Trophoblast cell (in vitro differentiated cells and primary cell): ENCODE results near the gene SLC38A11.
A peak's percentile ranks its signal among the peaks of the same experiment; 100 is the strongest.

Source experiments
- DNase-seq, 2 donors: peaks; one replicate each; pipeline ENCODE4 v3.0.0-alpha.2; 2016
- H2AFZ ChIP-seq: 2 replicates; pipeline ENCODE4 v1.6.1; 2013; ENCODE audit warnings: low read length, moderate library complexity, mild to moderate bottlenecking; ENCODE audit not compliant: insufficient read depth, poor library complexity
- H2AK5ac ChIP-seq: 2 replicates; pipeline ENCODE4 v1.6.1; 2013; ENCODE audit warnings: mild to moderate bottlenecking, low read length
- H2BK120ac ChIP-seq: 2 replicates; pipeline ENCODE4 v1.6.1; 2013; ENCODE audit warnings: low read length, mild to moderate bottlenecking, moderate library complexity; ENCODE audit not compliant: insufficient read depth, poor library complexity
- H2BK12ac ChIP-seq: 2 replicates; pipeline ENCODE4 v1.6.1; 2013; ENCODE audit warnings: mild to moderate bottlenecking, low read length, moderate library complexity
- H2BK5ac ChIP-seq: 2 replicates; pipeline ENCODE4 v1.6.1; 2013; ENCODE audit warnings: low read length, low read depth, moderate library complexity, mild to moderate bottlenecking; ENCODE audit not compliant: poor library complexity
- H3K14ac ChIP-seq: 2 replicates; pipeline ENCODE4 v1.6.1; 2013; ENCODE audit warnings: mild to moderate bottlenecking, low read length
- H3K18ac ChIP-seq: 2 replicates; pipeline ENCODE4 v1.6.1; 2013; ENCODE audit warnings: mild to moderate bottlenecking, low read length
- H3K23ac ChIP-seq: 2 replicates; pipeline ENCODE4 v1.6.1; 2013; ENCODE audit warnings: low read length
- H3K27ac ChIP-seq: 2 replicates; pipeline ENCODE4 v1.5.1; 2013; ENCODE audit warnings: low read depth, mild to moderate bottlenecking, inconsistent platforms, low read length, moderate library complexity
- H3K27me3 ChIP-seq: 2 replicates; pipeline ENCODE4 v1.6.1; 2013; ENCODE audit warnings: inconsistent platforms, mild to moderate bottlenecking, low read length, moderate library complexity; ENCODE audit not compliant: insufficient read depth
- H3K36me3 ChIP-seq, 2 experiments: 1 replicate in 1 of 2; 2 replicates in 1 of 2; pipeline ENCODE4 v1.6.1; 2013; ENCODE audit warnings: low read length in 2 of 2, mild to moderate bottlenecking in 2 of 2, moderate library complexity in 1 of 2; ENCODE audit not compliant: insufficient read depth in 2 of 2, control insufficient read depth in 1 of 2
- H3K4ac ChIP-seq: 2 replicates; pipeline ENCODE4 v1.6.1; 2013; ENCODE audit warnings: low read depth, mild to moderate bottlenecking, low read length, moderate library complexity
- H3K4me1 ChIP-seq, 2 experiments: 1 replicate in 1 of 2; 2 replicates in 1 of 2; pipeline ENCODE4 v1.6.1; 2013; ENCODE audit warnings: low read length in 2 of 2, mild to moderate bottlenecking in 2 of 2, moderate library complexity in 1 of 2; ENCODE audit not compliant: insufficient read depth in 2 of 2, control insufficient read depth in 1 of 2
- H3K4me2 ChIP-seq: 2 replicates; pipeline ENCODE4 v1.6.1; 2013; ENCODE audit warnings: inconsistent platforms, mild to moderate bottlenecking, low read length, moderate library complexity
- H3K4me3 ChIP-seq: 2 replicates; pipeline ENCODE4 v1.5.1; 2013; ENCODE audit warnings: mild to moderate bottlenecking, low read depth, low read length, inconsistent platforms
- H3K79me1 ChIP-seq: one replicate; pipeline ENCODE4 v1.6.1; 2013; ENCODE audit warnings: low read length
- H3K79me2 ChIP-seq: 2 replicates; pipeline ENCODE4 v1.6.1; 2013; ENCODE audit warnings: low read length, mild to moderate bottlenecking; ENCODE audit not compliant: control insufficient read depth, insufficient read depth, poor library complexity
- H3K9ac ChIP-seq: 2 replicates; pipeline ENCODE4 v1.6.1; 2013; ENCODE audit warnings: mild to moderate bottlenecking, low read length
- H3K9me3 ChIP-seq: 2 replicates; pipeline ENCODE4 v1.6.1; 2013; ENCODE audit warnings: low read depth, mild to moderate bottlenecking, control low read depth, inconsistent platforms, low read length; ENCODE audit not compliant: insufficient read depth
- H4K12ac ChIP-seq: 2 replicates; pipeline ENCODE4 v1.6.1; 2013; ENCODE audit warnings: low read depth, mild to moderate bottlenecking, low read length, moderate library complexity
- H4K8ac ChIP-seq: 2 replicates; pipeline ENCODE4 v1.6.1; 2013; ENCODE audit warnings: low read depth, mild to moderate bottlenecking, low read length, moderate library complexity
- H4K91ac ChIP-seq: one replicate; pipeline ENCODE4 v1.6.1; 2013; ENCODE audit warnings: low read depth, mild to moderate bottlenecking, low read length, moderate library complexity
- WGBS: extraction: QIAGEN DNeasy Blood & Tissue Kit; methylation state at CpG from one replicate; pipeline ENCODE4 v1.1.7; 2013; ENCODE audit warnings: missing lambda C conversion rate; ENCODE audit not compliant: insufficient read length, insufficient coverage; ENCODE audit errors: extremely low coverage; 5-methylcytosine and 5-hydroxymethylcytosine counted together

SLC38A11 gene

DNA sequence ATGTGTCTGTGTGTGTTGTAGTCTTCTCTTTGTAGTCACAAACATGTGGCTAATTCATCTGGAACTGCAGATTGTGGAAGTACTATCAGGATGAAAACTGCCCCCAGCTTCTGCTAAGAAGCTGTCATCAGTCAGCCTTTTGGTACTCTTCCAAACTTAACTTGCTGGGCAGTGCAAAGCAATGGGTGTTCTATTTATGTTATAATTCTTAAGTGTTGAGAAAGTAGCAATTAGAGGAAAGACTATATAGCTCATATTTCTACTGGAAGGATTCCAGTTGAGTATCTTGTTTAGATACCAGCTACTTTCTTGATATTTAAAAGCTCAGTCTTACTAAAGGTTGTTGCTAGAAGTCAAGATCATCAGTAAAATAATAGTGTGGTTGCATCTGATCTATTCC is 52.1 kb downstream of the SLC38A11 start:
- no peaks in the 10 kb centered on the region for H3K36me3 ChIP-seq
- H2BK5ac ChIP-seq = no peak overlapping the region
- H3K9ac ChIP-seq = no peak overlapping the region
- H4K91ac ChIP-seq = no peak overlapping the region
- H3K4ac ChIP-seq = no peak overlapping the region
- no peak overlapping the region for H2BK12ac ChIP-seq
- H3K9me3 ChIP-seq = no peaks in the 10 kb centered on the region
- no peak overlapping the region for H3K4me3 ChIP-seq
- H3K79me1 ChIP-seq = peaks cover 3% of the 10 kb centered on the region
- no peaks in the 10 kb centered on the region for H3K27me3 ChIP-seq
- no peak overlapping the region for H3K23ac ChIP-seq
- H2AK5ac ChIP-seq = no peak overlapping the region
- no peak for DNase-seq
- no peak overlapping the region for H3K14ac ChIP-seq
- H2BK120ac ChIP-seq = no peak overlapping the region
- H4K8ac ChIP-seq = no peak overlapping the region
- H3K18ac ChIP-seq = no peak overlapping the region
- no peak overlapping the region for H2AFZ ChIP-seq
- no peaks in the 10 kb centered on the region for H3K4me1 ChIP-seq
- H3K27ac ChIP-seq = no peak overlapping the region
- H3K4me2 ChIP-seq = no peak overlapping the region
- H4K12ac ChIP-seq = no peak overlapping the region
- H3K79me2 ChIP-seq = peaks cover 1% of the 10 kb centered on the region

DNA sequence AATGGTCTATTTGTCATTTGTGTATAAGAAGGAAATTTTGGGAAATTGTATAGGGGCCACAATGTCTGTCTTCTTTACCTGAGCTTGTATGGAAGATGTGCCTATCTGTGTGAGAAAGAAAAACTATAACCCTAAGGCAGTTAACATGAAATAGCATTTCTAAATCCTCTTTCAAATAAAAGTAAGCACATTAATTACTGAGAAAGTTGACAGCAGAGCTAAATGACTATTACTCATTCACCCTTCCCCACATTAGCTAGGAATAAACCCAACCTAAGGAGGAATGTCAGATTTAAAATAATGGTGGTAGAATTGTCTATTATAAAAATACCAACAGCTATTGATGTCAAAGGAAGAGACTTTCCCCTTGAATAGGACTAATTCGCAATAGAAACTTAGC is 56.2 kb downstream of the SLC38A11 start:
- no peak overlapping the region for H3K27ac ChIP-seq
- peaks cover 8% of the 10 kb centered on the region for H3K79me1 ChIP-seq
- H3K4me2 ChIP-seq = no peak overlapping the region
- no peak overlapping the region for H3K9ac ChIP-seq
- no peak overlapping the region for H2AK5ac ChIP-seq
- H3K23ac ChIP-seq = no peak overlapping the region
- H3K27me3 ChIP-seq = no peaks in the 10 kb centered on the region
- no peak overlapping the region for H4K8ac ChIP-seq
- H3K14ac ChIP-seq = no peak overlapping the region
- no peak overlapping the region for H3K4ac ChIP-seq
- WGBS = no CpG with 5 or more reads among the region's 1 CpG
- H3K18ac ChIP-seq = no peak overlapping the region
- no peak overlapping the region for H2BK120ac ChIP-seq
- no peak overlapping the region for H2BK5ac ChIP-seq
- H2AFZ ChIP-seq = no peak overlapping the region
- no peaks in the 10 kb centered on the region for H3K36me3 ChIP-seq
- peaks cover 2 to 3% of the 10 kb centered on the region in 2 experiments for H3K4me1 ChIP-seq
- no peaks in the 10 kb centered on the region for H3K9me3 ChIP-seq
- DNase-seq = no peak
- H3K4me3 ChIP-seq = no peak overlapping the region
- H3K79me2 ChIP-seq = peaks cover 1% of the 10 kb centered on the region
- H4K91ac ChIP-seq = no peak overlapping the region
- no peak overlapping the region for H4K12ac ChIP-seq
- no peak overlapping the region for H2BK12ac ChIP-seq

GRCh38 chr2:164898475-164898874 is 56.9 kb downstream of the SLC38A11 start:
- Histone ChIP-seq H3K9ac (no peak overlapping the region), H2BK120ac (no peak overlapping the region), H2BK12ac (no peak overlapping the region), H3K4ac (no peak overlapping the region), H4K91ac (no peak overlapping the region), H4K12ac (no peak overlapping the region), H3K14ac (no peak overlapping the region), H2AK5ac (no peak overlapping the region), H3K79me2 (peaks cover 1% of the 10 kb centered on the region), H4K8ac (no peak overlapping the region), H3K4me2 (no peak overlapping the region), H3K23ac (no peak overlapping the region), H2AFZ (no peak overlapping the region), H3K27ac (no peak overlapping the region), H3K27me3 (no peaks in the 10 kb centered on the region), H3K79me1 (peaks cover 6% of the 10 kb centered on the region), H3K36me3 (no peaks in the 10 kb centered on the region), H3K9me3 (no peaks in the 10 kb centered on the region), H3K4me3 (no peak overlapping the region), H2BK5ac (no peak overlapping the region), H3K18ac (no peak overlapping the region), H3K4me1 (peaks cover 2 to 3% of the 10 kb centered on the region in 2 experiments)
- peak; percentile 87 to 98 for DNase-seq
- WGBS = no CpG with 5 or more reads among the region's 3 CpGs

GRCh38 chr2:164897469-164898260 is 57.7 kb downstream of the SLC38A11 start:
- peak overlapping the region; percentile 19 for H3K18ac ChIP-seq
- no peak overlapping the region for H3K27ac ChIP-seq
- H2AFZ ChIP-seq = no peak overlapping the region
- peaks cover 1% of the 10 kb centered on the region for H3K79me2 ChIP-seq
- peak overlapping the region; percentile 81 for H2BK120ac ChIP-seq
- WGBS = no CpG with 5 or more reads among the region's 3 CpGs
- H3K27me3 ChIP-seq = no peaks in the 10 kb centered on the region
- H2AK5ac ChIP-seq = peak overlapping the region; percentile 5
- no peak overlapping the region for H4K8ac ChIP-seq
- no peak overlapping the region for H3K4me2 ChIP-seq
- peak in 1 of 2 donors; percentile 27 for DNase-seq
- peak overlapping the region; percentile 56 for H4K91ac ChIP-seq
- peak overlapping the region; percentile 66 for H2BK5ac ChIP-seq
- H3K79me1 ChIP-seq = peaks cover 5% of the 10 kb centered on the region
- peak overlapping the region; percentile 1 for H3K4ac ChIP-seq
- H4K12ac ChIP-seq = no peak overlapping the region
- H3K4me1 ChIP-seq = peaks cover 2 to 3% of the 10 kb centered on the region in 2 experiments
- peak overlapping the region; percentile 33 for H3K14ac ChIP-seq
- H2BK12ac ChIP-seq = peak overlapping the region; percentile 31
- H3K23ac ChIP-seq = no peak overlapping the region
- no peaks in the 10 kb centered on the region for H3K9me3 ChIP-seq
- no peak overlapping the region for H3K9ac ChIP-seq
- H3K4me3 ChIP-seq = no peak overlapping the region
- H3K36me3 ChIP-seq = no peaks in the 10 kb centered on the region
